Cerebellar nuclear complex (tissue), 1 donor: ENCODE results near the gene MATK.
"Not testable (repeated sequence)": the region's sequence is repeated elsewhere in the genome, so short reads cannot be mapped to it uniquely, and the experiment has no call there.

Experiments used
- DNase-seq, 2 experiments: peaks; one replicate each; lab custom pipeline; 2025; lab: John Stamatoyannopoulos, UW

MATK gene

DNA sequence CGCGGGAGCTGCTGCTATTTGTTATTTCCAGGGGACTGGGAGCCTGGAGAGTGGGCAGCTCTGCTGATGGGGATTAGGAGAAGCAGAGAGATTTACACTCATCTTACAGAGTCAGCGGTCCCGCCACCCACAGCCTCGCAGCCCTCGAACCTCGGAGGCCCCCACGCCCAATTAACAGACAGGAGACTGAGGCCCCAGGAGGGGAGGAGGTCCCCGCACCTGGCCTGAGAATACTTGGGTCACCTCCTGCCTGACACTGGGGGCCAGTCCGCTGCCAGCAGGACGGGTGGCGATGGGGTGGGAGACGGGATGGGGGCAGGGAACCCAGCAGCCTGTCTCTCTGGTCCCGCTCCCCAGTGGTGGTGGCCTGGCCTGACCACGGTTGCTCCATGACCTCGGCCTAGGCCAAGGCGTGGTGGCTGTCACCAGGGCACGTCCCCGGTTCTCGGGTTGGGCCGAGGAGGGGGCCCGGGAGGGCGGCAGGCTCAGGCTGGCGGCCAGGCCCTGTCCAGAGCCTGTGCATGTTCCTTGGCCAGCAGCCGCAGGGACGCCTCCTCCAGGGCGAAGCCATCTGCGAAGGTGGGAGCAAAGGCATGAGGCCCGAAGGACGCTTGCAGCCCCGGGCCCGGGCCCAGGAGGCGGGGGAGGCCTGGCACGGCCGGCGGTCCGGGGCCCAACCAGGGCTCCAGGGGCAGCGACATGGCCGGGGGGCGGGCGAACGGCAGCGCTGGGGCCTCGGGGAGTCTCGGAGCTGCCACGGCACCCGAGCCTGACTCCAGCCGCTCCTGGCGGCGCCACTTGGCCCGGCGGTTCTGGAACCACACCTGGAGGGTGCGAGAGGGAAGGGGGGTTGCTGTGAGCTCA is 15.8 kb downstream of the MATK start:
- no peak for DNase-seq

DNA sequence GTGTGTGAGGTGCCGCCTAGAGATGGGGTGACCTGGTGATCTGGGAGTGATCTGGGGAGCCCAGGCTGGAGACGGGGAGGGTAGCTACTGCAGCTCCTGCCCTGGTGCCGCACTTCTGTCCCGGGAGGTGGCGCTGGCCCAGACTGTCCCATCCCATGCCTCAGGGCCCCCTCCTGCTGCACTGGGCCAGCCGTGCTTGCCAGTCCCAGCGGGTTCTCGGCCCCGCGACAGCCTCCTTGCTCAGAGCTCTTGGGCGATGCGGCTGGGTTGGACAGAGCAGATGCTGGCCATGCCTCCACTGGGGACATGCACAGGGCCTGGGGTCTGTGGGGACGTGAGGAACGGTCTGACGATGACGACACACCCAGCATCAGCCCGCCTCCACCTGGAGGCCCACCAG is 16.7 kb downstream of the MATK start:
- no peak for DNase-seq

DNA sequence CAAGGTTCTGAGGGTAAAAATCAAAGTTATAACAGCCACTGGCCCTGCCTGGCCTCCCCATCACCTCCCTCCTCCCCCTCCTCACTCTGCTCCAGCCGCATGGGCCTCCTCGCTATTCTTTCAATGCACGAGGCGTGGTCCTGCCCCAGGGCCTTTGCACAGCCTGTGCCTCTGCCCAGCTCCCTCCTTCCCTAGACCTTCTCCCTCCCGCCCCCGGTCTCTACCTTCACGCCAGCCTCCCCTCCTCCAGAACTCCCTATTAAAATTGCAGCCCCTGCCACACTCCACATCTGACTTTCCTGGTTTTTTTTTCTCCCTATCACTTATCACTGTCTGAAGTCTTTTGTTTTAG is 17.5 kb downstream of the MATK start:
- DNase-seq = no peak

DNA sequence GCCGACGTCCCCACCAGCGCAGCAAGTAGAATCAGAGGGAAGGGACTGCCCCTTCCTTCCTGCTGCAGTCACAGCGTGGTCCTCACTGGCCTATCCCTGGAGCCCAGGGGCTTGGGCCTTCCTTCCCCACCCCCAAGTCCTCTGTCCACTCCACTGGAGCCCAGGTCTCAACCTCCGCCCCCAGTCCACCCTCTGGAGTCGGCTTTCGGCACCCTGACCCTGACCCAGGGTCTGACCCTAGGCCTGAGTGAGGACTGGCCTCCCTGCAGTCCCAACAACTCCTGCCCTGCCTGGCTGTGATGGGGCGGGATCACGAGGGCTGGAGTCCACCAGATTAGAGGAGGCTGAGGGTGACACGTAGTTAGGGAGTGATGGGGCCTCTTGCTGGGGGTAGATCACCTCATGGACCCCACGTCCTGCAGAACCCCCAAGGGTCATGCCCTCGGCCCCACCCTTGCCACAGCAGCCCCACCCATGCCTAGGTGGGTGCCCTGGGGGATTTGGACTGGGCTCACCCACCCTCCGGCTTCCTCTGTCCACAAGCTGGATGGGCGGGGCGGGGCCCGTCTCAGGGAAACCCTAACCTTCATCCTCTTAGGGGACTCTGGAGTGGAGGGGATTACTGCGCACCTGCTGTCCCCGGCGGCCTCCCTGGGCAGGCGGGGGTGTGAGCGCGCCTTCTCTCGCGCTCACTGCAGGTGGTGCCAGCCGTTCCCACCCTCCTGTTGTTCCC is 18.0 kb downstream of the MATK start:
- DNase-seq = no peak

DNA sequence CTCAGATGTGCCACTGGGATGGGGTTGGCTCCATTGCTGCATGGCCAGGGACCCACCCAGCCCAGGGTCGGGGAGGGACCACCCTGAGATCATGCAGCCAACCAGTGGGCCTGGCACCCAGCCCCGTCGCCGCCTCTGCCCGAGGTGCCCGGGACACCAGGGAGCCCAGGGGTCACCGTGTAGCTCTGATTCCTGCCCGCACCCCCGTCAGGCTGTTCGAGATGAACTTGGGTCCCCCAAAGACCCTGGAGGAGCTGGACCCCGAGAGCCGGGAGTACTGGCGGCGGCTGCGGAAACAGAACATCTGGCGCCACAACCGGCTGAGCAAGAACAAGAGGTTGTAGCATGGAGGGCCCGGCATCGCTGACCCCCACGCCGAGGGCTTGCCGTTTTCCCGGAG is 19.1 kb downstream of the MATK start:
- DNase-seq = no peak

DNA sequence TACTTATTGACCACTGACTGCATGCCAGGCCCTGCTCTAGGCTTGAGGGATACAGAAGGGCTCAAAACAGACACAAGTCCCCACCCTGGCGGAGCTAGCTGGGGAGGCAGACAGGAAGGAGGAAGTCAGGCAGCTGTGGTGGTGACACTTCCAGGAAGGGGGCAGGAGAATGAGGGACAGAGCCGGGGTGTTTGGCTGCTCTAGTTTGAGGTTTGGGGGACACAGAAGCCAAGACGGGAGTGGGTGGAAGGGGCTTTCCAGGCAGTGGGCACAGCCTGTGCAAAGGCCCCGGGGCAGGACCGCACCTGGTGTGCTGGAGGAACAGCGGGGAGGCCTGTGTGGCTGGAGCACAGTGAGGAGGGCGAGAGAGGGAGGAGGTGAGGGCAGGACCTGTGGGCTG is 19.7 kb downstream of the MATK start:
- DNase-seq = no peak

DNA sequence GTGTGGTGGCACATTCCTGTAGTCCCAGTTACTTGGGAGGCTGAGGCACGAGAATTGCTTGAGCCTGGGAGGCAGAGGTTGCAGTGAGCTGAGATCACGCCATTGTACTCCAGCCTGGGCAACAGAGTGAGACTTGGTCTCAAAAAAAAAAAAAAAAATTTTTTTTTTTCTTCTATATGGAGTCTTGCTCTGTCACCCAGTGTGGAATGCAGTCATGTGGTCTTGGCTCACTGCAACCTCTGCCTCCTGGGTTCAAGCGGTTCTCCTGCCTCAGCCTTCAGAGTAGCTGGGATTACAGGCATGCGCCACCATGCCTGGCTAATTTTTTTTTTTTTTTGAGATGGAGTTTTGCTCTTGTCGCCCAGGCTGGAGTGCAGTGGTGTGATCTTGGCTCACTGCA is 20.4 kb downstream of the MATK start:
- DNase-seq = not testable (repeated sequence)

DNA sequence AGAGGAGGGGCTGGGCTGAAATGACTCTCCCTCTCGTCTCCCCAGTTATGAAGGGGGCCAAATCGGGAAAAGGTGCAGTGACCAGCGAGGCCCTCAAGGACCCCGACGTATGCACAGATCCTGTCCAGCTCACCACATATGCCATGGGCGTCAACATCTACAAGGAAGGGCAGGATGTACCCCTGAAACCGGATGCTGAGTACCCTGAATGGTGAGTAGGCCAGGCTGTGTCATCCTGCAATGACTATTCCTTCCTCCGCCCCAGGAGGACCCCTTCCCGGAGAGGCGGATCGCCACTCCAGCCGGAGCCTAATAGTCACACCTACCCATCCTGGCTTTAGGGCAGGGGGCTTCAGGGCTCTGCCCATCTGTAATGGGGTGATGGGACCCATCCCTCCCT is 21.1 kb downstream of the MATK start:
- DNase-seq = no peak

DNA sequence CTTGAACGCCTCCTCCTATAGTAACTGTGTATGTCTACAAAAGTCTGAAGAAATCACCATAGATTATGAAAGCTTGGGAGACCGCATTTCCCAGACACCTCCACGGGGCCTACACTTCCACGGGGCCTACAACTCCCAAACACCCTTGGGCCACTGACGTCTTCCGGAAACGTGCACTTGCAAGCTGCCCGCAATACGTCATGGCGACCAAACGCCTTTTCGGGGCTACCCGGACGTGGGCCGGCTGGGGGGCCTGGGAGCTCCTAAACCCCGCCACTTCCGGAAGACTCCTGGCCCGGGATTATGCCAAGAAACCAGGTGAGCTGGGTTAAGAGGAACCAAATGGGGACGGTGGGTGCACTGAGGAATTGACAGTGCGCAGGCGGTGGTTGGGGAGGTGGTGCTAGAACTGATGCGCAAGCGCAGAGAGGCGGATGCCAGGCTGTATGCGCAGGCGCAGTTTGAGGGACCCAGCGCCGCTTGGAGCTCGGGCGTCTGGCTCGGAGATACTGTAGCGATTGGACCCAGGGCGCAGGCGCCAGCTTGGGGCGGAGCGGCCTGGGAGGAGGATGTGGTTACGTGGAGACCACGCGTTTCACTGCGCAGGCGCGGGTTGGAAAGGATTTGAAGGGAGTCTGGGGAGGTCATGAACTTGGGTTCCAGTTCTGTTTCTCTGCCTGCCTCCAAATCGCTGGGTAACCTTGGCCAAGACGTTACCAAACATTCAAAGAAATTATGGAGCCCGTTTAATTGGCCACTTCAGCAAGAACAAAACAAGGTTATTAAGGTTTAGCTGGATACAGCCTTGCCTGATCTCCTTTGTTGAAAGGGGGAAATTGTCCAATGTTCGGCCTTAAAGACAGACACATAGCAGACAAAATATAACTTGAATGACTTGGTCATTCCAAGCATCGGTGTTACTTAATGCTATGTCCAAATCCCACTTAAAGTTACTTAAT is 23.4 kb downstream of the MATK start, which contains the start of gene MRPL54:
MRPL54 (plus strand) TSS at position 182 of the 959 bp plus-strand sequence; CDS start at position 201, 19 bp downstream.
- DNase-seq = peak; percentile 82 to 93

DNA sequence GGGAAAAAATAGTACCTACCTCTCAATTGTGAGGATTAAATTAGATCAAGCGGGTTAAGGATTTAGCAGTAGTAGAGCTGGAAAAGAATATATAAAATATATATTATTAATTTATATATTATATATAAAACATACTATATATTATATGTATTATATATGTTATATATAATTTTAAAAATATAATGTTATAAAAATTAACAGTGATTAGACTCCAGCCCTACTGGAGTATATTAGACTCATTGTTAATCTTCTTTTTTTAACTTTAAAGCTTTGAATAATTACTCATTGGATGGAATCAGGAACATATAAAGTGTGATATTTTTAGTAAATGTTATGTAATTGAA is 24.1 kb downstream of the MATK start:
- DNase-seq = no peak

DNA sequence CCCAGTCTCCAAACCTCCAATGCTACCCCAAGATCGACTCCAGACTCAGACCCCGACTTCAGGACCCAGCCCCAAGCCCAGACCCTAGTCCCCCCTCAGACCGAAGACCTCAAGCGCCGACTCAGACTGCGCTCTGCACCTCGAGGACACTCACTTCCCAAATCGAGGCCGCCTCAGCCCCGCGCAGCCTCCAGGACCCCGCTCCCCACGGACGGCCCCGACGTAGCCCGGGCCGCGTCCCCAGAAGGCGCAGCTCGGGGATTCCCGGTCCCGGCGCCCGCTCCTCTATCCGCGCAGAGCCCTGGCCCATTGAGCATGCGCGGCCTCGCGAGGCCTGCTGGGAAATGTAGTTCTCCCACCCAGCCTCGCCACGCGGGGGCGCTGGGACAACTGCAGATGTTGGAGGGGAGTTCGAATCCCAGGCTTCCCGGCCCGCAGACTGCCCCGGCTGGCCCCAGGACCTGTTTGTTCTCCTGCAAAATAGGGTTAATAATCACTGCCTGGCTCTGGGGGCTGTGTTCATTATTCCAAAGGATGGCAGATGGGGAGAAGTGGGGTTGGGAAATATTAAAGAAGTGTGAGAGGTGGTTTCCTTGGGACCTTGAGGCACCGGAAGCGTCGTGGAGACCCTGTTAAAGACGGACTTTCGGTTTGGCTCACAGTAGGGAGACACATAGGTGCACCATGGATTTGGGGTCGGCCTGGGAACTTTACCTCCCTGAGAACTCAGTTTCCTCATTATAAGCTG is 24.6 kb downstream of the MATK start, which contains the start of gene APBA3:
APBA3 (minus strand) TSS at position 311 of the 748 bp plus-strand sequence. CDS start 1,428 bp downstream, outside the sequence.
- peak in 1 of 2 experiments; percentile 70 for DNase-seq

DNA sequence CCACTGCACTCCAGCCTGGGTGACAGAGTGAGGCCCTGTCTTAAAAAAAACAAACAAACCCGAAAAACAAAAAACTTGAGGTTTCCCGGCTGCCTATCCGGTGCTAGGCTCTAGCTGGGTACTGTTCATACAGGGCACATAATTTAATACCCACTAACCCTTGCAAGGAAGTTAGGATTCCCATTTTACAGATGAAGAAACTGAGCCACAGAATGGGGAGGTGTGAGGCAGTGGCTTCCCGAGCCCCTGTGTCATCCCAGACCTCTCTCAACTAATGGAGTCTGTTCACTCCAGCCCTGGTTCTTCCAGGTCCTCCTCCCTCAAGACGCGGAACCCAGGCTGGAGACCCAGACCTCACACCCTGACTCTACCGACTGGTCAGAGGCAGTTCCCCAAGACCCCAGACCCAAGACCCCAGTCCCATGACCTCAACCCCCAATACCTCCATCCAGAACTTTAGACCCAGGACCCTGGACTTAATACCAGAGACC is 25.3 kb downstream of the MATK start:
- DNase-seq = no peak

DNA sequence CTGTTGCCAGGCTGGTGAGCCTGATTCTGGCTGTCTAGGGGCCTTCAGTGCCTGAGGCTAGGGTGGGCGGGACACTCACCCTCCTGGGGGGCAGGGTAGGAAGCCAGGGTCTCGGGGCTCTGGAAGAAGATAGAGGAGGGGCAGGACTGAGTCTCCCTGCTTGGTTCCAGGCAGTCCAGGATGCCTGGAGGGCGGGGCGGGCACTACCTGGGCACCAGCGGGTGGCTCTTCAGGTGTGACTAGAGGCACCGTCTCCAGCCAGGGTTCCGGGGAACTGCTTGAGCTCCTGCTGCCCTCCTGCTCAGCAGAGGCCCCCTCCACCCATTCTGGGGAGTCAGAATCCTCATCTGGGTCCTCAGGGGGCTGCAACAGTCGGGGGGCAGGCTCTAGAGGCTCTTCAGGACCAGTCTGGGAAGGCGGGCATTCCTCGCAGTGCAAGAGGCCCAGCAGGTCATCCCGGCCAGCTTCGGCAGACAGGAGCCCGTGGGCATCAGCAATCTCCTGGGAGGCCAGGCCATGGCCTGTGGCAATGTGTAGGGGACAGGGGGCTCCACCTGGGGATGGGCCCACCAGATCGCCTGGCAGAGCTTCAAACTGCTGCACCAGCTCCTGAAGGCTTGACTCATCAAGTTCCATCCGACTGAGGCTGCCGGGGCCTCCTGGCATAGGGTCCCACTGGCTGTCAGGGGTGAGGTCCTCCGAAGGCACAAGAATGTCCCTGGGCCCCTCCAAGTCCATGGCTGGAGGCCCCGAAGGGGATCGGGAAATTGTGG is 26.5 kb downstream of the MATK start:
- DNase-seq = no peak

DNA sequence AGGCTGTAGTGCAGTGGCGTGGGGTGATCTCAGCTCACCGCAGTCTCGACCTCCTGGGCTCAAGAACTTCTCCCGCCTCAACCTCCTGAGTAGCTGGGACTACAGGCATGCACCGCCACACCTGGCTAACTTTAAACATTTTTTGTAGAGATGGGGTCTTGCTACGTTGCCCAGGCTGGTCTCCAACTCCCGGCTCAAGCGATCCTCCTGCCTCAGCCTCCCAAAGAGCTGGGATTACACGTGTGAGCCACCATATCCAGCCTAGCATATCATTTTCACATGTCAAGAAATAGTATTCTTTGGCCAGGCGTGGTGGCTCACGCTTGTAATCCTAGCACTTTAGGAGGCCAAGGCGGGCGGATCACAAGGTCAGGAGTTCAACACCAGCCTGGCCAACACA is 27.9 kb downstream of the MATK start:
- not testable (repeated sequence) for DNase-seq

DNA sequence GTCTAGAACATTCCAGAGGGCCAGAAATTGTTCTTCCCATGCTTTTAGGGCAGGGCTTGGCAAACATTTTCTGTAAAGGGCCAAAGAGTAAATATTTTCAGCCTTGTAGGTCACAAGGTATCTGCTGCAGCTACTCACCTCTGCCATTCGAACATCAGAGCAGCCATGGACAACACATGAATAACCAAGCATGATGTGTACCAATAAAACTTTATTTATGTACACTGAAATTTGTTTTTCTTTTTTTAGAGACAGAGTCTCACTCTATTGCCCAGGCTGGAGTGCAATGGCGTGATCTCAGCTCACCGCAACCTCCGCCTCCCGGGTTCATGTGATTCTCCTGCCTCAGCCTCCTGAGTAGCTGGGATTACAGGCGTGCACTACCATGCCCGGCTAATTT is 28.5 kb downstream of the MATK start:
- DNase-seq = not testable (repeated sequence)

DNA sequence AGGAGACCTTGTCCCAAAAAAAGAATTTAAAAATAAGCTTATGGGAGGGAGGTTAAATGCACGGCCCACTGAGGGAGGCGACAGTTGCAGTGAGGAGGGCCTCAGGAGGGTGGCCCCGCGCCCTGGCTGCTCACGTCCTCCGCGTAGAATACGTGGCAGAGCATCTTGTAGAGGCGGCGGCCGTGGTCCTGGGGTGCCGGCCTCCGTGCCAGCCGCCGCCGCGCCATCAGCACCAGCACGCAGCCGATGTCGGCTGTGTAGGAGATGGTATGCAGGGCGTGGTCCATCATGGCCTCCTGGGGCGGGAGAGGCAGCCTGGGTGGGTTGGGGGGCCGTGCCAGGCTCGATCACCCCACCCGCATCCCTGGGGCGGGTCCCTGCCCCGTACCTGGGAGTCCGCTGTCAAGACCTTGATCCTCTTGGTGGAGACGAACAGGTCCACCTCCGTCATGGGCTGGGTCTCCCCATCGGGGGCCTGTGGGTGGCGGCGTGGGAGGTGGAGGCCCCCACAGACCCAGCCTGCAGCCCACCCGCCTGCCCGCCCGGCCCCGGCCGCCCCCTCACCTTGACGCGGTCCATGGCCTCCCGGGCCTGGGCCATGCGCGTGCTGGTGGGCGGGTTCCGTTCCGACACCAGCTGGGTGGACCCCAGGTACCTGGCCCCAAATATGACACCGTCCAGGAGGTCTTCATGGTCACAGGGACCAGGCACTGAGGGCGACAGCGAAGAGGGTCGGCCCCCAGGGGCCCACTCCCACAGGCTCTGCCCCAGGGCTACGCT is 32.4 kb downstream of the MATK start:
- DNase-seq = no peak

DNA sequence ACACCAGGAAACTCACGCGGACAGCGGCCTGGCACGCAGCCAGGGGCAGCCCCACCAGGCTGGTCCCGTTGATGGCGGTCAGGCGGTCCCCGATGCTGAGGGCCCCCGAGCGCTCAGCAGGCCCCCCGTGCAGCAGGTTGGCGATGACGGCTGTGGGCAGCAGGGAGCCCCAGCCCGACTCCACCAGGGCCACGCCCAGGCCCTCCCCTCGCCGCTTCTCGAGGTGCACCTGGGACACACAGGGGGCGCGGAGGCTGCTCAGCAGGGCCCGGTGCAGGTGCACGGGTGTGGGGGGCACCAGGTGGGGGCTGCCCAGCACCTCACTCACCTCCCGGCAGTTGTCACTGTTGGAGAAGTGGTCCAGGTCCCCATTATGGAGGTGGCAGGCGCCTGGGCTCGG is 33.7 kb downstream of the MATK start:
- DNase-seq = no peak

DNA sequence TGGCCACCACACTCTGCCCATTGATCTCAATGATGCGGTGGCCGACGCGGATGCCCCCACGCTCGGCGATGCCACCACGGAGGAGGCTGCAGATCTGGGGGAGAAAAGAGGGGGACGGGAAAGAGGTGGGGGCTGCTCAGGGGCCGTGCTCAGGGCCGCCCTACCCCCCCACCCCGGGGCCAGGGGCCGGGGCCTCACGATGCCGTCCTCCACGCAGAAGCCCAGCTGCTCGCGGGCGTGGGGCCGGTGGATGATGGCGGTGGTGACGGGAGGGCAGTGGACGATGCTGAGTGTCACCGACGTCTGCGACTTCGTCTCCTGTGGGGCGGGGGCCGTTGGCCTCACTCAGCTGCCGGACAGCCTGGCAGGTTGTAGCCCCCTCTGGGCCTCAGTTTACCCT is 34.9 kb downstream of the MATK start:
- no peak for DNase-seq

DNA sequence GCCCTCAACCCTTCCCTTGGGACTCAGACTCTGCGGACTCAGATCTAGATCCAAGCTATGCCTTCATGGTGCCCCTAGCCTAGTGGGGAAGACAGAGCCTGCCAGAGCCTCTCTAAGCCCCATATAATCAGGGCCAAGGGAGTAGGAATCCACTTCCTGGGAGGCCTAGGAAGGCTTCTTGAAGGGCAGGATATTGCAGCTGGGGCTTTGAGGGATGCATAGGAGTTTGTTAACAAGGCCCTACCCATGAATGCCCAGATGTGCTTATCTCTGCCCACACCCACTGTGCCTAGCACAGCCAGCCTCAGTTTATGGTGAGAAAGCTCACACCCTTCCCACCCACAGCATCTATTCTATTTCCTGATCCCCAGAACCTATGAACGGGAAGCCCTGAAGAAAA is 36.0 kb downstream of the MATK start:
- no peak for DNase-seq

DNA sequence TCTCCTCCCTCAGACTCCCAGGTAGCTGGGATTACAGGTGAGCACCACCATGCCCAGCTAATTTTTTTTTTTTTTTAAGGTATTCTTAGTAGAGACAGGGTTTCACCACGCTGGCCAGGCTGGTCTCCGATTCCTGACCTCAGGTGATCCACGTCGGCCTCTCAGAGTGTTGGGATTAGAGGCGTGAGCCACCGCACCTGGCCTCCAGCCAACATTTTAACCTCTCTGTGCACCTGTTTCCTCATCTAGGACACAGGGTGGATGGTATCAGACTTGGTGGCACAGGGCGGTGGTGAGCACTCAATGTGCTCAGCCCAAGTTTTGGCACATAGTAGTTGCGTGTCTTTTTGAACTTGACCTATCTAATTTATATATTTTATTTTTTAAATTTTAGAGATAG is 37.2 kb downstream of the MATK start:
- no peak for DNase-seq
